Eye (tissue), 1 donor: ENCODE data around the gene EGFL8.
A peak's percentile ranks its signal among the peaks of the same experiment; 100 is the strongest.
"Not testable (repeated sequence)": the region's sequence is repeated elsewhere in the genome, so short reads cannot be mapped to it uniquely, and the experiment has no call there.

Experiments
- DNase-seq: peaks from one replicate; pipeline ENCODE4 v3.0.0-alpha.2; 2015

Gene EGFL8

DNA sequence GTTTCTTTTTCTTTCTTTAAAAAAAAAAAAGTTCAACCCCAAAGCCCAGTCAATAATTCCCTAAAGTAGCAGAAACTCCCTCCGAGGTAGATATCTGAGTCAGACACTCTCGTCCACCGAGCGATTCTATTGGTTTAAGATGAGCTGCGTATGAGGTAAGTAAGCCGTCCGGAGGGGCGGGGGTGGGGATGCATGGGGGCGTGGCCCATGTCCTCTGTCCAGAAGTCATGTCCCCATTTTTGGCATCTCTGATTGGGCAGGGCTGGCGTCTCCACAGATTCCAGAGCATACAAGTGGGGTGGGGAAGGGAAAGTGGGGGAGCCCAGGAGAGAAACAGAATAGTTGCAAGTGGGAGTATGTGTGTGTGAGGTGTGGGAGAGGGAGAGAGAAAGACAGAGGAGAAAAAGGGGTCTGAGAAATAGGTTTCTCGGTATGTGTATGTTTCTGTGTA is 21.3 kb downstream of the EGFL8 start:
- DNase-seq, result peak; percentile 82

GRCh38 chr6:32186151-32186840 is 21.9 kb downstream of the EGFL8 start:
- peak; percentile 39 for DNase-seq

DNA sequence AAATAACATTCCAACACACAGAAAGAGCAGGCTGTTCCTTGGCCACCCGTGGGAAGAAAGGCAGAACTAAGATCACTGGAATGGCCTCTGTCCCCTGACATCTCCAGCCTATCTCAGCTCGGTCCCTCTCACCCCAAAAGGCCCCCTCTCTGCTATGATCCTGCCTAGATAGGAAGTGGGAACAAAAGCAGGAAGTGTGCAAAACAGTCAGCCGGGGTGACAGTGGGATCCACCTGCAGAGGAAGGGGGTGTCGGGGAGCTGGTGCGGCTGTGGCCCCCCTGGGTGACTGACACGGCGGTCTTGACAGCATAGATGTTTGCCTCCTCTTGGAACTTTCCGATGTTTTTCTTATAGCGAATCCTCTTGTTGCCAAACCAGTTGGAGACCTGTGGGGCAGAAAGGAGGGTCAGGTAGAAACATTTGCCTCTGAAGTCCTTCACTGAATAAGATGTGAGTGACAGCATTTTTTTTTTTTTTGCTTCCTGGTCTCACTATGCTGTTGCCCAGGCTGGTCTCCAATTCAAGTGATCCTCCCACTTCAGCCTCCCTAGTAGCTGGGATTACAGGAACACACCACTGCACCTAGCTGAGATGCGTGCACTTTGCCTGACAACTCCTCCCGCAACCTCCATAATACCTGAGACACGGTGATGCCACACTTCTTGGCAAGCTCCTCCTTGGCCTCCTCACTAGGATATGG is 22.8 kb downstream of the EGFL8 start:
- no peak for DNase-seq

DNA sequence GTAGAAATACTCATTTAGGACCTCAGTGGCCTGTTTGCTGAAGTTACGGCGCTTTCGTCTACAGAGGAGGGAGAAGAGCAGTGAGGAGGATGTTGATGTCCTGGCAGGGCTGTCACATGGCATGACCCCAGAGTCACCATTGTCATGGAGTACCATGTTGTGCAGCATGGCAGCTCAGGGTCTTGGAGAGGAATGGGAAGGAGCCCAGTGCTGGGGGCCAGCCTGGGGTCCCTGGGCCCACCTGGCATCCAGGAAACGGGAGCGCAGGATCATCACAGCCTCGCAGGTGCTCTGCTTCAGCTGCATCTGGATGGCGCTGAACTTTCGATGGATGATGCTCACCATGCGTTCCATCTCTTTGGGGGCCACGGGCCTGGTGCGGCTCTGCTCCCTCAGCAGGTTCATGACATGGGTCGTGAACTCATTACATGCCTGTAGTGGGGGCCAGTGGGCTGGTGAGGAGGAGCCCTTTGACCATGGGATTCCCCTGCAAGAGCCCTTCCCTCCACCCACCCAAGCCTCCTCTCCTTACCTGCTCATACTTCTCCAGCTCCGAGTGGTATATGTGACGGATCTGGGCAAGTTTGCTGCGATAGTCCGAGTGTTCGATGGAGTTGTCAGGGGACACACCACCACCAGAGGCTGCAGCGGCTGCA is 23.5 kb downstream of the EGFL8 start:
- DNase-seq, result not testable (repeated sequence)

DNA sequence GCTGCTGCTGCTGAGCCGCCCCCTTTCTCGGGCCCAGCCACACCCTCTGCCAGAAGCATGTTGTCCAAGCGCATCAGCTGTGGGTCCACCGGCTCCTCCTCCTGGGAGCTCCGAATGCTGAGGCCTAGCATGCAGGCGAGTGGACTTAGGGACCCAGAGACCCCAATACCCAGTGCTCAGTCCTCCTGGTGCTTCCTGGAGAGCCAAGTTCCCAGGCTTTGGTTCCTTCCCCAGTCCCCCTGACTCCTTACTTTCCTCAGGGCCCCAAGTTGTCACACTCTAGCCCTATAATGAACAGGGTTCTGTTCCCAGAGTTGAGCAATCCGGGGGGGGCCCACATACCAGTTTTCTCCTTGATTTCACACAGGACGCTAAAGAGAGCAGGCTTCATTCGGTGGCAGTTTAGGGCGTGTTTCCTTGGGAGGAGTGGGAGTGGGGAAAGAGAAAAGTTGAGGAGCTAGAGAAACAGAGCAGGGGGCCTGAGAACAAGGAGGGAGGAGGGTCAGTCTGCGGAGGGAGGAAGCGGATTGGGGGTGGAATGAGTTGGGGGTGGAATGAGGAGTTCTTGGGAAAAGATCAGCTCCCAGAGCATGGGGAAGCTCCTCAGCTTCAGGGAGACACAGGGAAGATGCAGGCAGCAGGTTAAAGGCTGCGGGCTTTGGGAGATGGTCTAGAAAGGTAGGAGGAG is 24.1 kb downstream of the EGFL8 start:
- DNase-seq, result peak; percentile 60

GRCh38 chr6:32189069-32189741 is 24.8 kb downstream of the EGFL8 start:
- peak; percentile 47 for DNase-seq

GRCh38 chr6:32189742-32190053 is 25.3 kb downstream of the EGFL8 start:
- DNase-seq, result no peak

DNA sequence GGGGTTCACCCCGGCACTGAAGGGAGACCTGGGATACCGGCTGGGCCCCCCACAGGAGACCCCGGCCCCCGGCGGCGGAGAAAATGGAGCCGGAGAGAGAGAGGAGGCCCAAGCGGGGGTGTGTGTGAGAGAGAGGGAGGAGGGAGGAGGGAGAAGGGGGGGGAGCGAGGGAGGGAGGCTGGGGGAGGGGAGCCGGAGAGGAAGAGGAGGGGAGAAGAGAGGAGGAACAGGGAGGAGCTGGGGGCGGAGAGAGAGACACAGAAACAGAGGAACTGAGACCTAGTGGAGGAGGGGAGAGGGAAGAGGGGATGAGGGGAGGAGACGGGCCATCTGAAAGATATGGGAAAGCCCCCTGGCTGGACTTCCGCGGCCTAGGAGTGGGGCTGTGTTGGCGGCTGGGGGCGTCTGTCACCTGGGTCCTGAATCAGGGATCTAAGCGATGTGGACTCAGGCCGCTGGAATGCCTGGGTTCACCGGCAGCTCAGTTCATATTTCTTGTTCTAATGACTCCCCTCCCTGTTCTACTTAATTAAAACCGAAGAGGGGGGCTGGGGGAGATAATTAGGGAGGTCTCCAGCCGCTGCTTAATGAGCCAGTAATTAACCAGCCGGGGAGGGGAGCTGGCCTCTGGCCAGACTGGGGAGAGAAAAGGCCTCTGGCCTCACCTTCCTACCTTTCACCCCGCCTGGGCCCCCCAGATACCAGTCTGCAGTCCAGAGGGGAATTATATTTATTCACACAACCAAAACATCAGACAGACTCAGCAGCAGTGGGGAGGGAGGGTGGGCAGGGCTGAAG is 25.9 kb downstream of the EGFL8 start, which contains the start of gene PBX2:
PBX2 (minus strand) TSS at position 149 of the 798 bp plus-strand sequence. CDS start 287 bp downstream, outside the sequence.
- DNase-seq, result peak; percentile 98

DNA sequence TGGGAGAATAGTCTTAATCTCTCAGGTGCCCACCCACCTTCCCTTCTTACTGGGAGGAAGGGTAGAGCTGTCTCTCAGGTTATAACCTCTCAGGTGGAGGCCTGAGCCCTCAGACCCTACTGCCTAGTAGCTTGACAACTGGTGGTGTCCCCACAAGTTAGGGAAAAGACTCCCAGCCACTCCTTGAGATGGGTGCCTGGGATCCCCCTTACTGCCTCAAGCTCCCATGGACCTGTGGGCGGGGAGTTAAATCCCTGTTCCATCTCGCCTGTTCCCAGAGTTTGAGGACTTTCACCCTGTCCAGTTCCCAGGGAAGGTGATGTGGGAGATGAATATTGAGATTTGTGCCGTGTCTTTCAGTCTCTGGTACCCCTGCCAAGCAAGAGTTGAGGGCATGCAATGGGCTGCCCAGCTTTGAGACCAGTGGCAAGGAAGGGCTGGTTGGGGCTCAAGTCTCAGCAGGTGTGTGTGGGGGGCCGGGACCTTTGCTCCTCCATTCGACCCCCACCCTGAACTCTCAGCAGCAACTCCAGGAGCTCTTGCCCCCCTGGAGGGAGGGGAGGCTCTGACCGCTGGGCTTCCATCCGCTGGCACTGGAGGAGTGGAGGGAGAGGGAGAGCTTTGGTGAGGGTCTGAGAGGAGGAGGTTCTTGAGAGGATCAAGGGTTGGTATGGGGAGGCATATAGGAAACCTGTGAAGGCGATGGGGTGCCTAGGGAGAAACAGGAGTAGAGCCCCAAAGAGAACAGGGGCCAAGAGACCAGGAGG is 26.7 kb downstream of the EGFL8 start:
- DNase-seq, result no peak

- no peak for DNase-seq
These were observed 27.6 kb downstream of the EGFL8 start for GRCh38 chr6:32191696-32192607.

DNA sequence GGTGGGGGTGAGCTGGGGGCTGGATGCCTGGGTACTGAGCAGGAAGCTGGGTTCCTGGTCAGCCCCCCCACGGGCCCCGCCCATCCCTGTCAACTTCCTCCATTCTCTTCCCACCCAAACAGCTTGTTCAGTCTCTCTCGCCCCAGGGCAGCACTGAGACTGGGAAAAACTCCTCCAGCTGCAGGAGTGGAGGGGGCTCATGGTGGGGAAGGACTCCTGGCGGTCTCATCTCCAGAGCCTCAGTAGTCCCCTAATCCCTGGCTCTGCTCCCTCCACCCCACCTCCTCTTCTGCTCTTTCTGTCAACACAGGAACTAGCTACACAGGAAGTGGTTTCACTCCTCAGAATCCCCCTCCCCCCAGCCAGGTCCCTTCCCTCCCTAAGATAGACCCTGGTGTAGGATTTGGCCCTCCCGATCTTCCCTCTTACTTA is 28.2 kb downstream of the EGFL8 start, which contains the start of gene GPSM3:
GPSM3 (minus strand) TSS at position 36 of the 432 bp plus-strand sequence. CDS start 130 bp downstream, outside the sequence.
- no peak for DNase-seq

DNA sequence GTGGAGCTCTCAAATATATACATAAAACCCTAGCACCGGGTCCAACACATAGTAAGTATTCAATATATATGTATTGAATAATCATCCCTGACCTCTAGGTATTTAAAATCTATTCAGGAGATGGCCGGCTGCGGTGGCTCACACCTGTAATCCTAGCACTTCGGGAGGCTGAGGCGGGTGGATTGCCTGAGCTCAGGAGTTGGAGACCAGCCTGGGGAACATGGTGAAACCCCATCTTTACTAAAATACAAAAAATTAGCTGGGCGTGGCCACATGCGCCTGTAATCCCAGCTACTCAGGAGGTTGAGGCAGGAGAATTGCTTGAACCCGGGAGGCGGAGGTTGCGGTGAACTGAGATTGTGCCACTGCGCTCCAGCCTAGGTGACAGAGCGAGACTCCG is 28.7 kb downstream of the EGFL8 start:
- not testable (repeated sequence) for DNase-seq

DNA sequence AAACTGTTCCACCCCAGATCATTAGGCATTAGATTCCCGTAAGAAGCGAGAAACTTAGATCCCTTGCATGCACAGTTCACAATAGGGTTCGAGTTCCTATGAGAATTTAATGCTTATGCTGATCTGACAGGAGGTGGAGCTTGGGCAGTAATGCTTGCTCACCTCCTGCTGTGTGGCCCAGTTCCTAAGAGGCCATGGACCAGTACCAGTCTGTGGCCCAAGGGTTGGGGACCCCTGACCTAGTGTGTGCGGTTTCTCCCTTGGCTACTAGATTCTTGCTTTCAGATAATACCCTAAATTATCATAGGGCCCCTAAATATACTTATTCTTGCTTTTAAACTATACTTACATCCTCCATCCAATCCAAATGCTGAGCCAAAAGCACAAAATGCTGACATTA is 30.0 kb downstream of the EGFL8 start:
- DNase-seq, result no peak

DNA sequence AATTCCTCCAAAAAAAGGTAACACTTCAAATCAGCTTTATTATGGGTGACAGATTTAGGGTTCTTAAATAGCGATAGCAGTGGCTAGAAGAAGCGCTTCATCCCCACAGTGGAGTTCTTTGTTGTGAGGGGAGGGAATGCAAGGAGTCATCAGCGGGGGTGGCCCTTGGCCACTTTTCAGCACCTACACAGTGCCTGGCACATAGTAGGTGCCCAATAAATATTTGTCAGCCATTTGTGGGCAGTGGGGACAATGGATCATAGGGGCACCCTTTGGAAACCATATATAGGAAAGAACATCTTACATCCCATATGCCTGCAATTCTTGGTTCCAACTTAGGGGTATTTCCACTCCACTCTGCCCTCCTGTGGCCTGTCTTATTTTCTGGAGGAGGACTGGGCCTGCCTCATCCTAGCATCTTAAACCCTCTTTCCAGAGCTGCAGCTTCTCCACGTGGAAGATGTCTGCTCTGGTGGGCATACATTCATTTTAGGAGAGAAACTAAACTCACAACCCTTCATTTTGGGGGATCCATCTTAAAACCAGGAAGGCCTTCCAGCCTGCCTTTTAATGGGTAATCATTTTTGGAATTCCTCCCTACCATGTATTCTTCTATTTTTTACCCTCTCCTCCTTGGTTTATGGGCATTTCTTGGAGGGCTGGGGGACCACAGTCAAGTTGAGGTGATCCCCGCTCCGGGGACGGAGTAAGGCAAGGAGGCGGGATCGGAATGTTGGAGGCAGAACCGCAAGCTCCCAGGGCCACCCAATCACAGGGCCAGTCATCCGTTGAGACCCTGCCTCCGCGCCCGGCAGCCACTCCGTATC is 30.6 kb downstream of the EGFL8 start:
- DNase-seq, result no peak

DNA sequence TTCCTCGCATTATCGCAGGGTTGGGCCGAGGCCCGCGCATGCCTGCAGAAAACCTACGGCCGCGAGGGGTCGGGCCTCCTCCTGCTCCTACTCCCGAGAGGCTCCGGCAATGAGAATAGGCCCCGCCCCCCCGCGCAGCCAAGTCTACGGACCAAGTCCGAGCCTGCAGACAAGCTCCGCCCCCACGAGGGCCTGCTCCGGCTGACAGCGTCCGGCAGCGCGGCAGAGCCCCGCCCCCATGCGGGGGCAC is 31.2 kb downstream of the EGFL8 start:
- DNase-seq, result peak; percentile 100

GRCh38 chr6:32195902-32196681 is 31.7 kb downstream of the EGFL8 start:
- peak; percentile 97 for DNase-seq

DNA sequence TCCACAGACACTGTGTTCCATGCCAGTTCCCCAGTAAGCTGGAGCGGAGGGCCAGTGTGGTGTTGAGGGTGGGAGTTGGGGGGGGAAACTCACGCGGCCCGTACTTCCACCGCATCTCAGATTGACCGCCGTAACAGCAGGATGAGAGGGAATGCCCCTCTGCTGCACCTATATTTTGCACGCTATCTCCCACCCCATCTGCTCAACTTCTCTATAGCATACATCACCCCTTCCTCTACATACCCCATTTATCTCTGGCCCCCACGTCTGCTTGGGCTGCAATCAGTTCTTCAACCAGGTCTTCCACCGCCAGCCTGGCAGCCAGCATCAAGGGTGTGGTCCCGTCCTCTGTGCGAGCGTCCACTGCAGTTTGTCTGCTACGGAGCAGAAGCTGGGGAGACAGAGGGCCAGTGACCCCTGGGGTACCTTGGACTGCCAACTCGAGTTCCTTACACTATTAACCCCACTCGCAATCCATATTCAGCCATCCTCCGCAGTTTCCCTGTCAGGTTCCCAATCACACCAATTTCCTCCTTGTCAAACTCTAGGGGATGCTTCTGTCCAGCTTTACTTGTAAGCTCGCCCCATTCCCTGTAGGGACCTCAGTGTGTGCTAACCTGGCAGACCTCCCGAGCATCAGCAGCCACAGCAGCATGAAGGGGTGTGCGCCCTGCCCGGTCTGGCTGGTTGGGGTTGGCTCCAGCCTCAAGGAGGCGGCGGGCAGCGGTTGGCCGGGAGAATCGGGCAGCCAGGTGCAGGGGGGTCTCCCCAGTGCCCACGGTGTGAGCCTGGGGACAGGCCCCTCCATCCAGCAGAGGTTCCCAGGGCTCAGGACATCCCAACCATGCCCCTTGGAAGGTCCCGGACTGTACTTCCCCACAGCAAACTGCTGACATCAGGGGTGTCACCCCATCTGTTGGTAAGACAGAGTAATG is 32.6 kb downstream of the EGFL8 start:
- DNase-seq, result peak; percentile 78
